ENCODE data around the gene PAMR1. TPM values are rescaled to one million over a fixed set of nuclear protein-coding genes. Genes with fewer than 3 reads are reported as not detected.

PAMR1 gene
- total RNA-seq, 4 donors from 2014 or later: 0.49 to 3.2 (median 1.4) TPM

DNA sequence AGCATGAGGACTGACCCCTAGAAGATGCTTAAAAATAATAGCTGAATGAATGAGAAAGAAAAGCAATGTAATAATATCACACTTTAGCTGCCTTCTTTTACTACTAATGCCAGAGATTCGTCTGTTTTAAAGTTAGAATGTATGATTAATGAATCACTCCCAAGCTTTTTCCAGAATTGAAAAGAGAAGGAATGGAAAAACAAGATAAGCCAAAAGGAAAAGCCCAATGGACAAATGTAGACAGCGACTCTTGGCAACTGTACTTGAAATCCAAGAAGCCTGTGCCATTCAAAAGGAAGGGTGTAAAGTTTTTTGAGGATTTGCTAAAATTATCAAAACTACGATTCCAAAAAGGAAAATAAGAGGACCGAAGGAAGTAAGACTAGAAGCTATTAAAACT lies 40.8 kb upstream of the PAMR1 start:
- Histone ChIP-seq H3K4me1 (peaks cover 0 to 2% of the 10 kb centered on the region in 2 donors), H3K4me3 (no peak overlapping the region), H3K27ac (no peak overlapping the region), H3K36me3 (no peaks in the 10 kb centered on the region), H3K27me3 (no peaks in the 10 kb centered on the region), H3K9me3 (peaks cover 0 to 5% (median 0%) of the 10 kb centered on the region in 3 donors)
- in situ Hi-C loops (cut with MboI; ENCODE audit: low sequenced_read_pairs in 4 of 4): no loop called here
- no peak for DNase-seq
- ATAC-seq: no peak
- intact Hi-C loops (cut with DNase I; ENCODE audit: low total_unique reads): no loop called here
- TF ChIP-seq CTCF (IDR thresholded peaks at IDR 0.05 in 4 of 5, conservative IDR thresholded peaks at IDR 0.05 in 1 of 5) (no peak), POLR2A (IDR thresholded peaks at IDR 0.05) (no peak)

- no peaks in the 10 kb centered on the region for H3K27me3 ChIP-seq
- no peak for ATAC-seq
- TF ChIP-seq POLR2A (IDR thresholded peaks at IDR 0.05) (no peak), CTCF (IDR thresholded peaks at IDR 0.05 in 4 of 5, conservative IDR thresholded peaks at IDR 0.05 in 1 of 5) (no peak)
- H3K4me1 ChIP-seq: peaks cover 0 to 2% of the 10 kb centered on the region in 2 donors
- H3K27ac ChIP-seq: no peak overlapping the region
- no peak overlapping the region for H3K4me3 ChIP-seq
- no peak for DNase-seq
- H3K9me3 ChIP-seq: peaks cover 0 to 4% (median 0%) of the 10 kb centered on the region in 3 donors
- intact Hi-C loops (cut with DNase I; ENCODE audit: low total_unique reads) (no loop called here), in situ Hi-C loops (cut with MboI; ENCODE audit: low sequenced_read_pairs in 4 of 4) (no loop called here)
- no peaks in the 10 kb centered on the region for H3K36me3 ChIP-seq
These were observed 38.8 kb upstream of the PAMR1 start for GRCh38 chr11:35564245-35564595.

DNA sequence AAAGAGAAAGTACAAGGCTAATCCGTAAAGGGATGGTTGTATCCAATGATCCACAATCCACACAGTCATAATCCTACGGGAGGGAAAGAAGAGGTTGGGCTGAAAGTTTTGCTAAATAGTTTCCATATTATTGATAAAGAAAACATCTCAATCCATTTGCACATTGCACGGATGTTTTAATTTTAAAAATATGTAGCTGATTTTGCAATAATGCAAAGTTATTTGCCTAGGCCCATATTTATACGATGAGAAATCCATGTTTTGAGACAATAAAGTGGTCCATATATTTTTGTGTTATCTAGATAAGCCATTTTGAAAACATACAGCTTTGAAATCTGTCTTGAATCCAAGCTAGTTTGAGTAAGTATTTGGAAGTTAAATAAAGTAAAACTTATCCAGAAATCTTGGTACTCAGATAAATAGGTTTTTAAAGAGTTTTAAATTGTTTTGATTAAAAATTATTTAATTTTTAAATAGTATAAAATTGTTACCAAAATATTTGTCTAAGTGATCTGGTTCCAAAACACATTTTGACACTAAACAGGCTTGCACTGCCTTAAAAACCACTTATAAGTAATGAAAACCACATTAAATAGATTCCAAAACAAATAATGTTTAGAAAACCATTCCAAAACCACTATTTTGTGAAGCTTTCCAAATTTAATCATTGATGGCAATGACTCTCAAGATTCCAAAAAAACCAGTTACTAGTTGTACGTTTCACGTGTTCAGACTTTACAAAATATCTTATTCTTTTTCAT lies 38.2 kb upstream of the PAMR1 start:
- H3K4me1 ChIP-seq: peaks cover 0 to 2% of the 10 kb centered on the region in 2 donors
- TF ChIP-seq POLR2A (IDR thresholded peaks at IDR 0.05) (no peak), CTCF (IDR thresholded peaks at IDR 0.05 in 4 of 5, conservative IDR thresholded peaks at IDR 0.05 in 1 of 5) (no peak)
- no peaks in the 10 kb centered on the region for H3K36me3 ChIP-seq
- intact Hi-C loops (cut with DNase I; ENCODE audit: low total_unique reads): no loop called here
- no peak overlapping the region for H3K27ac ChIP-seq
- DNase-seq: no peak
- H3K4me3 ChIP-seq: no peak overlapping the region
- H3K9me3 ChIP-seq: no peaks in the 10 kb centered on the region
- in situ Hi-C loops (cut with MboI; ENCODE audit: low sequenced_read_pairs in 4 of 4): no loop called here
- H3K27me3 ChIP-seq: no peaks in the 10 kb centered on the region
- ATAC-seq: no peak

DNA sequence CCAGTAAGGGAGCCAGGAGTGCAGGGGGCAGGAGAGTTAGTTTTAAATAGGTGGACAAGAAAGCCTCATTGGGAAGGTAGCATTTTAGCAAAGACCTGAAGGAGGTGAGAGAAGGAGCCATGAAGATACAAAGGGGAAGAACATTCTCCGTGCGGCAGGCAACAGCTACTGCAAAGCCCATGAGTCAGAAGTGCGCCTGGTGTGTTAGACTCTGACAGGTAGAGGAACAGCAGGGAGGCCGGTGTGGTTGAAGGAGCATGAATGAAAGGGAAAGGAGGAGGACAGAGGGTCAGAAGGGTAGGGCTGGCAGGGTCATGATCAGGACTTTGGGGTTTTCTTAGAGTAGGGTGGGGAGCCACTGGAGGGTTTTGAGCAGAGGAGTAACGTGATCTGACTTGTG lies 34.5 kb upstream of the PAMR1 start:
- no peak for DNase-seq
- ATAC-seq: no peak
- H3K4me3 ChIP-seq: no peak overlapping the region
- H3K27ac ChIP-seq: no peak overlapping the region
- intact Hi-C loops (cut with DNase I; ENCODE audit: low total_unique reads): no loop called here
- H3K27me3 ChIP-seq: no peaks in the 10 kb centered on the region
- no peaks in the 10 kb centered on the region for H3K9me3 ChIP-seq
- no peaks in the 10 kb centered on the region for H3K36me3 ChIP-seq
- in situ Hi-C loops (cut with MboI; ENCODE audit: low sequenced_read_pairs in 4 of 4): no loop called here
- no peaks in the 10 kb centered on the region for H3K4me1 ChIP-seq
- no peak for TF ChIP-seq CTCF (IDR thresholded peaks at IDR 0.05 in 4 of 5, conservative IDR thresholded peaks at IDR 0.05 in 1 of 5)
- TF ChIP-seq POLR2A (IDR thresholded peaks at IDR 0.05): no peak

DNA sequence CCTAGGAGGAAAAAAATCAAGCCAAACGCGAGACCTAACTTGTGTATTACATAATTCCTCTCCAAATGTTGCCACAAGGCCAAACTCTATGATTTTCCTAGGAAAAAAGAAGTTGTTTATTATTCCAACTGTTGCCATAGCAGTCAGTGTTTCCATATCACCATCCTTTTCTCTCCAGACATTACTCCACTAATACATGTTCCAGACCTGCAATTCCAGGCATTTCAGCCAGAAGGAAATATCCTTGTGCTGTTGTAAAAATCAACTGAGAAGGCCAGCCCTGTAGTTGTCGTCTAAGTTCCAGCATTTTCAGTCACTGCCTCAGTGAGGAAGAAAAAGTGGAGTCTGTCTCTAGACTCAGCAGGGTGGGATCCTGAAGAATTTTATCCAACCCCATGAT lies 33.1 kb upstream of the PAMR1 start:
- in situ Hi-C loops (cut with MboI; ENCODE audit: low sequenced_read_pairs in 4 of 4): no loop called here
- H3K9me3 ChIP-seq: no peaks in the 10 kb centered on the region
- DNase-seq: no peak
- H3K36me3 ChIP-seq: no peaks in the 10 kb centered on the region
- intact Hi-C loops (cut with DNase I; ENCODE audit: low total_unique reads): no loop called here
- TF ChIP-seq CTCF (IDR thresholded peaks at IDR 0.05 in 4 of 5, conservative IDR thresholded peaks at IDR 0.05 in 1 of 5): no peak
- TF ChIP-seq POLR2A (IDR thresholded peaks at IDR 0.05): no peak
- no peaks in the 10 kb centered on the region for H3K27me3 ChIP-seq
- no peak overlapping the region for H3K27ac ChIP-seq
- H3K4me1 ChIP-seq: no peaks in the 10 kb centered on the region
- ATAC-seq: peak in 1 of 2 donors; percentile 39
- no peak overlapping the region for H3K4me3 ChIP-seq
